ENCODE results near the gene TCFL5. TPM values are rescaled to one million over a fixed set of nuclear protein-coding genes. Genes with fewer than 3 reads are reported as not detected.

TCFL5 gene
- total RNA-seq, 1 experiment from 2014 or later: 19.1 TPM

DNA sequence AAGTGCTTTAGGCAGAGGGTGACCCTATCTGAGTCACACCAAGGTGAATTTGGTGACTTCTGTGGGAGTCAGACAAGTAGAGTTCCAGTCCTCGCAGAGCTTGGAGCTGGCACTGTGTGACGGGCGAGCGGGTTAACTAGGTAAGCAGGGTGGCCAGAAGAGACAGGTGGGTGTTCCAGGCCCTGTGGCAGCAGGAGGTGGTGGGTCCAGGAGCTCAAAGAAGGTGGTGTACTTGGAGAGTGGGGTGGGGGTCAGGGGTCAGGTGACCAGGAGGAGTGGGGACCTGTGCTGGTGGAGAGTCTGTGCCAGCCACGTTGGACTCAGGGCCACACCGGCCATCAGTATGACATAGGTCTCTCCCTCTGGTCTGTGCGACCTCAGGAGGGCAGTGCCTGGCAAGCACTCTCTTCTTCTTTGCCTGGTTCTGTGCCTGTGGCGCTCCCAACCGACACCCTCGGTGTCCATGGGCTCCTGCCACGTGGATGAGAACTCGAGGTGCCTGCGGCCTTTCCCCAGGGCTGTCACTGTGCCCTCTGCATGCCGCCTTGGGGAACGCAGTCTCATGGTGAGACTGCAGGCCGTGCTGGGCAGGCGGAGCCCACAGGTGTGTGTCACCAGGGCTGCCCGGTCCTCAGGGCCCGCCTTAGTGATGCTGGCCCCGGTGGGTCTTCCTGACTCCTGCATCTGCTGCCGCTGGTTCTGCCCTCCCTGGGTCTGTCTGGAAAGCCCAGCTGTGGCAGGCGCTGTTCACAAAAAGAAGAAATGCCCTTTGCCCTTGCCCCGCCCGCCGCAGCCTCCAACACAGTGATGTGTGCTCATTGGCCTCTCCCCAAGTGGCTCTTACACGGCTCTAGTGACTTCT is 63.7 kb downstream of the TCFL5 start:
- DNase-seq (ENCODE audit: low read depth): no peak

DNA sequence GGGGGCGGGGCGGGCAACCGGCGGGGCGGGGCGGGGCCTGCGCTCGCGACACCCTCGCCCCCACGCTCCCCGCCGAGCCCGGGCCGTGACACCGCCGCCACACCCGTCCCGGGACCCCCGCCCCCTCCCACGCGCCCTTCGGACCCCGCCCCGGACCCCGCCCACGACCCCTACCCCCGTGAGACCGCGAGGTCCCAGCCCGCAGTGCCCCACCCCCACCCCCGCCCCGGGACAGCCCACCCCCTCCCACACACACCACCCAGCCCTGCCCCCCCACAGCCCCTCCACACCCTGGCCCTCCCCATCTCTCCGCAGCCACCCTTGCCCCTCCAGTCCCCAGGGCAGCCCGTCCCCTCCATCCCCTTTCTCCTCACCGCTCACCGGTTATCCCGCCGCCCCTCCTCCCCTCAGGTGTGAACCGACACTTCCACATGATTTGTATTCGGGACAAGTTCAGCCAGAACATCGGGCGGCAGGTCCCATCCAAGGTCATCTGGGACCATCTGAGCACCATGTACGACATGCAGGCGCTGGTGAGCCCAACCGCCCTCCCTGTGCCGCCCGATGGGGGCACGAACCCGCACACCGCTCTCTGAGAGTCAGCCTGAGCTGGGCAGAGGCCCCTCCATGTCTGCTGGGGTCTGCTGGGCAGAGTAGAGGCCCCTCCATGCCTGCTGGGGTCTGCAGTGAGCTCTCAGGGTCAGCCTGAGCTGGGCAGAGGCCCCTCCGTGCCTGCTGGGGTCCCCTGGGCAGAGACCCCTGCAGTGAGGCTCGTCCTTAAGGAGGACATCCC is 64.7 kb downstream of the TCFL5 start:
- DNase-seq (ENCODE audit: low read depth): no peak

DNA sequence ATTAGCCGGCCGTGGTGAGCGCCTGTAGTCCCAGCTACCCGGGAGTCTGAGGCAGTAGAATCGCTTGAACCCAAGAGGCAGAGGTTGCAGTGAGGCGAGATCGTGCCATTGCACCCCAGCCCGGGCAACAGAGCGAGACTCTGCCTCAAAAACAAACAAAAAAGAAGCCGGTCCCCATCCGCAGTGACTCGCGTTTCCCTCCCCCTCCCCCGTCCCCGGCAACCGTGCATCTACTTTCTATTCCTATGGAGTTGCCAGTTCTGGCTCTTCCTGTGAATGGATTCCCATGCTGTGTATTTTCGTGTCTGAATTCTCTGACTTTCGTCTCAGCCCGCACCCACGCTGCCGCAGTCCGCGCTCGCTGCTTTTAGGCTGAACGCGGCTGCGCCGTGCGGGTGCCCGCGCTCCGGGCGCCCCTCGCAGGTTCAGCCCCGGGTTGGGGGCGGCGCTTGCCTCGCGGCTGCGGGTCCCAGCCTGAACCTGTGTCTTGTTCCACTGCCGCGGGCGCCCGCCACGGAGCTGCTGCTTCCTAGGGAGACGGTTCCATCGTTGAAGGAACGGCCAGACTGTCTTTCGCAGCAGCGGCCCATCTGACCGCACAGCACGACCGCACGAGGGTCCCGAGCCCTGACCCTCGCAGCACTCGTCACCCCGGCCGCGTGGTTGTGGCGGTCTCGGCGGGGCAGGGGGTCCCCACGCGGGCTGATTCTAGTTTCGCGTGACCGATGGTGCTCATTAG is 66.4 kb downstream of the TCFL5 start:
- peak; percentile 74 for DNase-seq (ENCODE audit: low read depth)

DNA sequence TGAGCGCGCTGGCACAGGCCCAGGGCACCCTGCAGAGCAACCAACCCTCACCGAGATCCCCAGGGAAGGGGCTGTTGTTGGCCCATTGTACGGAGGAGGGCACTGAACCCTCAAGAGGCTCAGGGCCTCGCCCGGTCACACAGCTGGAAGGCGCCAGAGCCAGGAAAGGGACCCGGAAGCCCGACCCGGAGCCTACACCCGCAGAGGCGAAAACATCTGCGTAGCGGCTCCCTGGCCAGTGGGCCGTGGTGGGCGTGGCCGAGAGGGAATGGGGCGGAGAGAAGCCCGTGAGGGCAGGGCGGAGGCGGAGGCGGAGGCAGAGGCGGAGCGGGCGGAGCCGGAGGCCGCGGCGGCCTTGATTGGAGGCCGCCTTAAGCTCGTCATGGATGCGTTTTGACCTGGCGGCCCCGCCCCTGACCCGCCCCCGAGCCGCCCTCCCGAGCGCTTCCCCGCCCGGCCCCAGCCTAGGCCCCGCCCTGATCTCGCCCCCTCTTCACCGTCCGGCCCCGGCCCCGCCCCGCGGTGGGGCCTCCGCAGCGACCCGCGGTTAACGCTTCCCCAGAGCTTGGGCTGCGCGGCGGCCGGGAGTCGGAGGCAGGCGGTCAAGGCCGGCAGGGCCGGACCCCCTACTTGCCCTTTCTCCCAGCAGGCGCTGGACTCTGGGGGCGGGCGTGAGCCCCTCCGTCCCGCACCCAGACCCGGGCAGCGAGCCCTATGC is 67.5 kb downstream of the TCFL5 start:
- DNase-seq (ENCODE audit: low read depth): peak; percentile 96

DNA sequence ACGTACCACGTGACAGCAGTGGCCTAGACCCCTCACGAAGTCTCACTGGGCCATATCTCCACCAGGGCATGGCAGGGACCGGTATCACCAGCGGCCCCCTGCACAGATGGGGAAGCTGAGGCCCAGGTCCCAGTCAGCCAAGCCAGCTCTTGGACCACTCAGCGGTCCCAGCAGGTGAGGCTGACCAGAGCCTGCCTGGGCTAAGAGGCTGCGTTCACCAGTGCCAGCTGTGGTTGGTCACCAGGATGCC is 67.9 kb downstream of the TCFL5 start:
- DNase-seq (ENCODE audit: low read depth): no peak

DNA sequence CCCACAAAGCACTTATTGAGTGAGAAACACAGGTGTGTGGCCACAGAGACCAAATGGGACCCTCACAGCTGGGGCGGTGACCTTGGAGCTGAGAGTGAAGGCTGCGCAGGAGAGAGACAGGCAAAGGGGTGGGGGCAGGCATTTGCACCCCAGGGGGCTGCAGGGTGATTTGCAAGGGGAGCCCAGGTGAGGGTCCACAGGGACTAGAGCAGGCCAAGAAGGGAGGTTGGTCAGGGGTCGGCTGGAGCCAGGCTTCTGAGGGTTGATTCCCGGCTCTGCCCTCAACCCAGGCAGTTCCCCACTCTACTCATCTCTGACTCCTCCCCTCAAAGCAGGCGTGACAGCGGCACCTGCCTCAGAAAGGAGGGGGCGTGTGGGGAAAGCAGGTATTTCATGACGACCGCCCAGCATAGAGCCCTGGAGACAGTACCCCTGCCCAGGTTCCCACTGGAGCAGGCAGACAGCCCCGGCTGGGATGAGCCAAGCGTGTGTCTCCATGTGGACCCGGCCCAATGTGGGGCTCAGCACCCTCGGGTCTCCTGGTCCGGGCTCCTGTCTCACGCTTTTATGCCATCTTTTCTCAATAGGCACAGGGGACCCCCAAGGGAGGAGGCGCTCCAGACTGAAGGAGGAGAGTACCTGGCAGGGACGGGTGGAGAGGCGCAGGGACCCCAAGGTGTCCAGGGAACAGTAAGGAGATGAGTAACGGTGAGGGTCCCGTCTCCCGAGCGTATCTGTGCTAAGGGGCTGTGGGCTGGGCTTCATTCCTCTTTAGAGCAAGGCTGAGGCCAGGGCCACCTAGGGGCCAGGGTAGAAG is 68.5 kb downstream of the TCFL5 start:
- DNase-seq (ENCODE audit: low read depth): no peak

DNA sequence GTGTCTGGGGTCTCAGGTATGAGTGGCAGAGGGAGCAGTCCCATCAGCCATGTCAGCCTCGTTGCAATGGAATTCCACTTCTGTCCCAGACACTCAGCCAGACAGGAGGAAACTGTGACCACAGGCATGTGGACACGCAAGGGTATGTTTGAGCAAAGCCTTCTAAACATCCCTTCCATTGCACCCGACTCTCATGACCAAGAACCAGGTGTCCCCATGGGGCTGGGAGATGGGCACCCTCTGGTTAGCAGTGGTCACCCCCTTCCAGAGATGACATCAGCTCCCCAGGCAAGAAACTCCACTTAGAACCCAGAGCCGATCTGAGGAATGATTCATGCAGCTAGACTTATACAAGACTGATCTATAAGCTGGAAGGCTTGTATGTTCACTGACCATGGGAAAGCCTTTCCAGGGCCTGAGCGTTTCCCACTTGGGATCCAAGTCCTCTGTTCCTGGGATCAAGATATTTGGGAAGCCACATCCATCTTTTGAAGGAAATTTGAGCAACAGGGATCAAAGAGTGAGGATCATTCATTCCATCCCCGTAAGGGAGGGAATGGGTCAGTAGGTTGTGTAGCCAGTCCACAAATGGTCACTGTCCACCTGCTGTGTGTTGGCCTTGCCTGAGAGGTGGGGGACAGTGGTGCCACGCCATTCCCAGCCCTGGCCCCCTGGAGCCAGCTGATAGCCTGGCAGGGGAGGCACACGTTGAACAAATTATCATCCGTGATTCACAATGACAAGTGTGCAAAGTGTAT is 69.3 kb downstream of the TCFL5 start:
- DNase-seq (ENCODE audit: low read depth): peak; percentile 79

DNA sequence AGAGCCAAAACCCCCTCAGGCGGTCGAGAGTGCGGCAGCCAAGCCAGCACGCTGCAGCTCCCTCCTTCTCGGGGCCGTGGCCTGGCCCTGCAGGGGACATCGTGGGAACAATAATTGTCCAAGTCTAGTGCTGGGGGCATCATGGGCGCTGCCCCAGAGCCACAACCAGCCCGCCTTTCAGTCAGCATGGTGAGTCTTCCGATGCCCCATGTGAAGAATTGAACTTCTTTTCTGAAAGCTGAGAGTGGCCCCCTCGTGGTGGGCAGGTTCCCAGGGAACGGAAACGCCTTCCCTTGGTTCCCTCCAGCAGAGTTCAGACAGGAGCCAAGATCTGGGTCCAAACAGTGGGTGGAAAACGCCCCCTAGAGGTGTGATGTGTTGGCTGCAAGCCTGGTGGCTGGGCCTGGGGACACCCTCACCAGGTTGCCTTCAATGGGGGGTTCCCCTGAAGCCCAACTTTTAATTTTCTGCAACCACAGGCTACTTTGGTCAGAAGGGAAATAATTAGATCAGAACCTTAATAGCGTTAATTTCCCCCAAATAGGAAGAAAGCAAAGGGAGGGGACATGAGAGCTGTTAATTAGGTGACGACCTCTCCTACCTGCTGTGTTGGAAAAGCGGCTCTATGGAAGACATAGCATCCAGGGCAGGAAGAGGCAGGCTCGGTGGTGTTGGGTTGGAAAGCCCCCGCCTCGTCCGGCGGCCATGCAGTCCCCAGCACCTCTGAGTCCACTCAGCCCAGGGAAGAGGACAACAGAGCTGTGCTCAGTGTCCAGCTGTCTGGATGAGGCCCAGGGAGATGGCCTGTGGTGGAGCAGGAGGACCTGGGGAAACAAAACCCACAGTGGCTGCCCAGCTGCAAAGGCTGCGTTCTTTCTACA is 70.1 kb downstream of the TCFL5 start:
- DNase-seq (ENCODE audit: low read depth): peak; percentile 95

Other genes starting within 250 kb of the TCFL5 start
- gene SLCO4A1, start 219.3 kb downstream of the TCFL5 start, total RNA-seq (2014; rRNA removed; shearing (Covaris generic)): 43.9 and 69.5 TPM in 2 replicates
- 0.07 and 0.54 TPM in 2 replicates for gene NTSR1, start 153.0 kb downstream of the TCFL5 start, total RNA-seq (2014; rRNA removed; shearing (Covaris generic))
- gene MRGBP, start 65.3 kb downstream of the TCFL5 start, total RNA-seq (2014; rRNA removed; shearing (Covaris generic)): 56.4 and 65.9 TPM in 2 replicates
- gene OGFR, start 57.0 kb downstream of the TCFL5 start, total RNA-seq (2014; rRNA removed; shearing (Covaris generic)): 62.0 and 117 TPM in 2 replicates
- 0.17 TPM in 1 of 2 replicates, not detected in the other for gene COL9A3, start 44.8 kb downstream of the TCFL5 start, total RNA-seq (2014; rRNA removed; shearing (Covaris generic))
- 26.1 and 42.6 TPM in 2 replicates for gene DIDO1, start 64.7 kb upstream of the TCFL5 start, total RNA-seq (2014; rRNA removed; shearing (Covaris generic))
- gene GID8, start 76.3 kb upstream of the TCFL5 start, total RNA-seq (2014; rRNA removed; shearing (Covaris generic)): 40.4 and 53.4 TPM in 2 replicates
- not detected in 2 replicates for gene SLC17A9, start 90.9 kb upstream of the TCFL5 start, total RNA-seq (2014; rRNA removed; shearing (Covaris generic))
- not detected in 2 replicates for gene BHLHE23, start 145.1 kb upstream of the TCFL5 start, total RNA-seq (2014; rRNA removed; shearing (Covaris generic))